22Rv1 (cell line): ENCODE measurements around the gene ITGAV.

Experiments
- CTCF ChIP-seq: fragments of 450-650 bp; IDR thresholded peaks from 2 replicates; pipeline ENCODE4 v1.5.1; 2017; ENCODE audit warnings: mild to moderate bottlenecking
- ZFX ChIP-seq: fragments of 450-650 bp; IDR thresholded peaks from 2 replicates; pipeline ENCODE4 v1.6.1; 2017; ENCODE audit warnings: antibody characterized with exemption, borderline replicate concordance

- no peak for TF ChIP-seq CTCF
- no peak for TF ChIP-seq ZFX
These were observed 4.3 kb downstream of the ITGAV start for GRCh38 chr2:186594001-186594722.
